ENCODE results near the gene CYB5R2.

Gene CYB5R2

GRCh38 chr11:7638710-7639642 is 34.3 kb downstream of the CYB5R2 start:
- DNase-seq (ENCODE audit: low read depth), result no peak

DNA sequence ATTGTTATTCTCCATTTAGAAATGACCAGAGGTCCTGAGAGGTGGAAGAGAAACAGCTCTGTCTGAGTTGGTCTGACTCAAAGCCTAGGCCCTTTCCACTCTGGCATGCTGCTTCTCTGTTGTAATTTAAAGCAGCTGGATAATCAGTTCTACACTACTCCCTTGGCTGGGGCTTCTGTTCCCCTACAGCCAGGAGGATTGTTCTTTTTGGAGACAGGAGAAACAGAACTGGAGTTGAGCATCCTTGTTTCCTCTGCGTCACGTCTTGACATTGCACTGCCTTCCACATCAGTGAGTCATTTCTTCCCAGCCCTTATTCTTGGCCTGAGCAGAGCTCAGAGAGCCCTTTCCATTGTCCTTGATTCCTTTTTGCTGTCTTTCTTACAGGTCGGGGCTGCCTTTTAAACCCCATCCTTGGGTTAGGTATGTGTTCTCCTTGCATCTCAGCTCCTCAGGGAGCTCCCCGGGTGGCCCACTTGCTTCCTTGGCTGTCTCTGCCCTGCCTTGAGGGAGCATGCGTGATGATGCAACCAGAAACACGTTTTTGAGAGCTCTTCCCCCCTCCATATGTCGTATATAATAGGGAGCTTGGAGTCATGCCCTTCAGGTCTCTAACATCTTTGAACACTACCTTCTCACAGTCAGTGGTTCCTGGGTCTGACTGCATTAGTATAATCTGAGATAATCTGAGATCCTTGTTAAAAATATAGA is 35.7 kb downstream of the CYB5R2 start:
- DNase-seq (ENCODE audit: low read depth), result no peak

- no peak for DNase-seq (ENCODE audit: low read depth)
Measured at GRCh38 chr11:7636350-7636749, 37.0 kb downstream of the CYB5R2 start.

DNA sequence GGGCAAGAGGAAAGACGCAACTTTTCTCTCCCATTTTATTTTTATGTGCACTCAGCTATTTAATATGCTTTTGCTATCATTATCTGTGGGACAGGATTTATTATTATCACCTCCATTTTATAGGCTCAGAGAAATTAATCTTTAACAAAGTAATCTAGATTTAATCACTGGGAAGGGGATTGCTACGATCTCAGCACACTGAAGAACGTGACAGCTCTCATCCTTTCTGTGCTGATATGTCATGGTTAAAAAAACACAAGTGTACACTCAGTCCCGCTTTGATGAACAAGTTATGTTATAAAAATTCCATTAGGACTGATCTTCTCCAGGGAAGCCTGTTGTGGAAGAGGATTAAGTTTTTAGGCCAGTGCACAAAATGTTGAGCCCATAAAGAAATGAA is 37.6 kb downstream of the CYB5R2 start:
- DNase-seq (ENCODE audit: low read depth), result no peak

- DNase-seq (ENCODE audit: low read depth), result no peak
Measured at GRCh38 chr11:7635137-7635536, 38.2 kb downstream of the CYB5R2 start.

DNA sequence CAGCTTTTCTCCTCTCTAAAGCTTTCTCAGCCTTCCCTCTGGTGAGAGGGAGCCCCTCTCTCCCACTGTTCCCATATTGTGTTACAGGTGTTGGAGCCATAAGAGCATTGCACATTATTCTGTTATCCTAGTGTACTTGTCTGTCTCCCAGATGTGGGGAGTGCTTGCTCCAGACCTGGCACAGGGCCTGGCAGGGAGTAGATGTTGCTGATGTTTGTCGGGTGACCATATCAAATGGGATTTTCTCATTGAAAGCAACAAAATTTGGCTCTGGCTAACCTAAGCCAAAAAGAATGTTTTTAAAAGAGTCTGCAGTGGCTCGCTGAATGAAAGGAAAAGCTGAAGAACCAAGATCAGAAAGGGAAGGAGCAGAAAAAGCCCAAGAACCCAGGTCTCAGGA is 41.1 kb downstream of the CYB5R2 start:
- no peak for DNase-seq (ENCODE audit: low read depth)

- DNase-seq (ENCODE audit: low read depth), result no peak
Measured at GRCh38 chr11:7630002-7630401, 43.3 kb downstream of the CYB5R2 start.

GRCh38 chr11:7628660-7629059 is 44.6 kb downstream of the CYB5R2 start:
- no peak for DNase-seq (ENCODE audit: low read depth)

GRCh38 chr11:7622721-7623120 is 50.6 kb downstream of the CYB5R2 start:
- no peak for DNase-seq (ENCODE audit: low read depth)

DNA sequence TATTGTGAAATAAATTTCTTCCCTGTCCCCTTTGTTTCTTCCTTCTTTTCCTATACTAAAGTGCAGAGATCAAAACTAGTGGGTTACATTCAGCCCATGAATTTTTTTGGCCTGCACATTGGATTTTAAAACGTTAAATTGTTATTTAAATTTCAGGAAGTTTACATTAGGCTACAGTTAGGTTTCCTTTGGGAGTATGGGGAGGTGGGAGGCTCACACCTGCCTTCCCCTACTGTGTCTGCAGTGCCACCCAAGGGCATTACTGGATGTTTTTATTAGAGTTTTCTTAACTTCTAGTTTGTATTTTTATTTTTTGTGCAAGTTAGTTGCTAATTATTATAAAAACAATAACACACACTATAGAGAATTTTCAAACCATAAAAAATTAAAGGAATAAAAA is 51.7 kb downstream of the CYB5R2 start:
- no peak for DNase-seq (ENCODE audit: low read depth)

- no peak for DNase-seq (ENCODE audit: low read depth)
Measured at GRCh38 chr11:7621090-7621489, 52.2 kb downstream of the CYB5R2 start.

GRCh38 chr11:7619322-7619721 is 54.0 kb downstream of the CYB5R2 start:
- DNase-seq (ENCODE audit: low read depth), result no peak

GRCh38 chr11:7617032-7617431 is 56.3 kb downstream of the CYB5R2 start:
- DNase-seq (ENCODE audit: low read depth), result no peak

All from activated T-helper 9 cell treated with anti-CD3 and anti-CD28 coated beads, Interleukin-2, amount 50 U/mL, for 16 hours (primary cell).